ENCODE measurements around the gene MTLN.
"Not testable (repeated sequence)": the region's sequence is repeated elsewhere in the genome, so short reads cannot be mapped to it uniquely, and the experiment has no call there.

Gene MTLN

GRCh38 chr2:110205660-110206455 lies 6.5 kb downstream of the MTLN start:
- no peak overlapping the region for H3K4me3 ChIP-seq (ENCODE audit: low read depth, low read length)
- TF ChIP-seq CTCF (IDR thresholded peaks at IDR 0.05; ENCODE audit: insufficient read depth, low read depth, low read length, missing control alignments): no peak
- DNase-seq (ENCODE audit: low read depth): no peak

- H3K4me3 ChIP-seq (ENCODE audit: low read depth, low read length): peak within 1 kb of the TSS; percentile 62
- TF ChIP-seq CTCF (IDR thresholded peaks at IDR 0.05; ENCODE audit: insufficient read depth, low read depth, low read length, missing control alignments): no peak
- peak; percentile 85 for DNase-seq (ENCODE audit: low read depth)
Measured at GRCh38 chr2:110204408-110205385, 7.7 kb downstream of the MTLN start, which contains the start of gene NPHP1. Gene NPHP1, minus strand, starts transcription at chr2:110205013. Its CDS starts 45 bp downstream, at chr2:110204968.

GRCh38 chr2:110198016-110198415 lies 14.3 kb downstream of the MTLN start:
- TF ChIP-seq CTCF (IDR thresholded peaks at IDR 0.05; ENCODE audit: insufficient read depth, low read depth, low read length, missing control alignments): no peak
- DNase-seq (ENCODE audit: low read depth): no peak
- no peak overlapping the region for H3K4me3 ChIP-seq (ENCODE audit: low read depth, low read length)

GRCh38 chr2:110197452-110197851 lies 14.9 kb downstream of the MTLN start:
- no peak for TF ChIP-seq CTCF (IDR thresholded peaks at IDR 0.05; ENCODE audit: insufficient read depth, low read depth, low read length, missing control alignments)
- no peak for DNase-seq (ENCODE audit: low read depth)
- H3K4me3 ChIP-seq (ENCODE audit: low read depth, low read length): no peak overlapping the region

- not testable (repeated sequence) for H3K4me3 ChIP-seq (ENCODE audit: low read depth, low read length); DNase-seq (ENCODE audit: low read depth)
Measured at GRCh38 chr2:110190169-110190568, 22.2 kb downstream of the MTLN start.

- TF ChIP-seq CTCF (IDR thresholded peaks at IDR 0.05; ENCODE audit: insufficient read depth, low read depth, low read length, missing control alignments): no peak
- H3K4me3 ChIP-seq (ENCODE audit: low read depth, low read length): no peak overlapping the region
- DNase-seq (ENCODE audit: low read depth): no peak
Measured at GRCh38 chr2:110182449-110182848, 29.9 kb downstream of the MTLN start.

- TF ChIP-seq CTCF (IDR thresholded peaks at IDR 0.05; ENCODE audit: insufficient read depth, low read depth, low read length, missing control alignments): no peak
- no peak for DNase-seq (ENCODE audit: low read depth)
- no peak overlapping the region for H3K4me3 ChIP-seq (ENCODE audit: low read depth, low read length)
Measured at GRCh38 chr2:110180036-110180435, 32.3 kb downstream of the MTLN start.
